ENCODE results near the gene NCOA7.
"Not testable (repeated sequence)": the region's sequence is repeated elsewhere in the genome, so short reads cannot be mapped to it uniquely, and the experiment has no call there.

The NCOA7 gene

GRCh38 chr6:125945378-125946141 lies 154.8 kb downstream of the NCOA7 start:
- Histone ChIP-seq H3K4me3 (ENCODE audit: low read length) (no peak overlapping the region), H3K9ac (ENCODE audit: low read length) (no peak overlapping the region), H3K36me3 (ENCODE audit: control insufficient read depth, insufficient read depth, low read length) (no peaks in the 10 kb centered on the region), H3K4me1 (ENCODE audit: control insufficient read depth, insufficient read depth, low read length) (peaks cover 66% of the 10 kb centered on the region), H3K9me3 (ENCODE audit: control insufficient read depth, low read length) (no peaks in the 10 kb centered on the region), H3K27me3 (ENCODE audit: control insufficient read depth, insufficient read depth, low read length) (no peaks in the 10 kb centered on the region)

GRCh38 chr6:125947615-125948014 lies 156.9 kb downstream of the NCOA7 start:
- no peak overlapping the region for H3K9ac ChIP-seq (ENCODE audit: low read length)
- peaks cover 52% of the 10 kb centered on the region for H3K4me1 ChIP-seq (ENCODE audit: control insufficient read depth, insufficient read depth, low read length)
- no peaks in the 10 kb centered on the region for H3K9me3 ChIP-seq (ENCODE audit: control insufficient read depth, low read length)
- H3K36me3 ChIP-seq (ENCODE audit: control insufficient read depth, insufficient read depth, low read length), result no peaks in the 10 kb centered on the region
- H3K27me3 ChIP-seq (ENCODE audit: control insufficient read depth, insufficient read depth, low read length), result no peaks in the 10 kb centered on the region
- no peak overlapping the region for H3K4me3 ChIP-seq (ENCODE audit: low read length)

- Histone ChIP-seq H3K4me1 (ENCODE audit: control insufficient read depth, insufficient read depth, low read length) (peaks cover 50% of the 10 kb centered on the region), H3K4me3 (ENCODE audit: low read length) (no peak overlapping the region), H3K27me3 (ENCODE audit: control insufficient read depth, insufficient read depth, low read length) (no peaks in the 10 kb centered on the region), H3K36me3 (ENCODE audit: control insufficient read depth, insufficient read depth, low read length) (no peaks in the 10 kb centered on the region), H3K9ac (ENCODE audit: low read length) (no peak overlapping the region), H3K9me3 (ENCODE audit: control insufficient read depth, low read length) (no peaks in the 10 kb centered on the region)
These were observed 157.7 kb downstream of the NCOA7 start for GRCh38 chr6:125948455-125948854.

GRCh38 chr6:125949069-125949468 lies 158.3 kb downstream of the NCOA7 start:
- Histone ChIP-seq H3K4me3 (ENCODE audit: low read length) (no peak overlapping the region), H3K36me3 (ENCODE audit: control insufficient read depth, insufficient read depth, low read length) (no peaks in the 10 kb centered on the region), H3K9me3 (ENCODE audit: control insufficient read depth, low read length) (no peaks in the 10 kb centered on the region), H3K9ac (ENCODE audit: low read length) (no peak overlapping the region), H3K4me1 (ENCODE audit: control insufficient read depth, insufficient read depth, low read length) (peaks cover 48% of the 10 kb centered on the region), H3K27me3 (ENCODE audit: control insufficient read depth, insufficient read depth, low read length) (no peaks in the 10 kb centered on the region)

GRCh38 chr6:125950293-125950692 lies 159.5 kb downstream of the NCOA7 start:
- Histone ChIP-seq H3K9ac (ENCODE audit: low read length) (no peak overlapping the region), H3K4me1 (ENCODE audit: control insufficient read depth, insufficient read depth, low read length) (peaks cover 40% of the 10 kb centered on the region), H3K9me3 (ENCODE audit: control insufficient read depth, low read length) (no peaks in the 10 kb centered on the region), H3K27me3 (ENCODE audit: control insufficient read depth, insufficient read depth, low read length) (no peaks in the 10 kb centered on the region), H3K36me3 (ENCODE audit: control insufficient read depth, insufficient read depth, low read length) (no peaks in the 10 kb centered on the region), H3K4me3 (ENCODE audit: low read length) (no peak overlapping the region)

GRCh38 chr6:125950716-125951115 lies 160.0 kb downstream of the NCOA7 start:
- not testable (repeated sequence) for H3K9me3 ChIP-seq (ENCODE audit: control insufficient read depth, low read length); H3K36me3 ChIP-seq (ENCODE audit: control insufficient read depth, insufficient read depth, low read length); H3K27me3 ChIP-seq (ENCODE audit: control insufficient read depth, insufficient read depth, low read length); H3K4me3 ChIP-seq (ENCODE audit: low read length); H3K9ac ChIP-seq (ENCODE audit: low read length)
- H3K4me1 ChIP-seq (ENCODE audit: control insufficient read depth, insufficient read depth, low read length), result peaks cover 36% of the 10 kb centered on the region

GRCh38 chr6:125951323-125951722 lies 160.6 kb downstream of the NCOA7 start:
- Histone ChIP-seq H3K4me3 (ENCODE audit: low read length) (no peak overlapping the region), H3K4me1 (ENCODE audit: control insufficient read depth, insufficient read depth, low read length) (peaks cover 30% of the 10 kb centered on the region), H3K36me3 (ENCODE audit: control insufficient read depth, insufficient read depth, low read length) (no peaks in the 10 kb centered on the region), H3K27me3 (ENCODE audit: control insufficient read depth, insufficient read depth, low read length) (no peaks in the 10 kb centered on the region), H3K9me3 (ENCODE audit: control insufficient read depth, low read length) (no peaks in the 10 kb centered on the region), H3K9ac (ENCODE audit: low read length) (no peak overlapping the region)

- no peaks in the 10 kb centered on the region for H3K27me3 ChIP-seq (ENCODE audit: control insufficient read depth, insufficient read depth, low read length)
- H3K9ac ChIP-seq (ENCODE audit: low read length), result no peak overlapping the region
- H3K4me3 ChIP-seq (ENCODE audit: low read length), result no peak overlapping the region
- H3K9me3 ChIP-seq (ENCODE audit: control insufficient read depth, low read length), result no peaks in the 10 kb centered on the region
- no peaks in the 10 kb centered on the region for H3K36me3 ChIP-seq (ENCODE audit: control insufficient read depth, insufficient read depth, low read length)
- H3K4me1 ChIP-seq (ENCODE audit: control insufficient read depth, insufficient read depth, low read length), result peaks cover 15% of the 10 kb centered on the region
These were observed 162.2 kb downstream of the NCOA7 start for GRCh38 chr6:125952764-125953501.

- Histone ChIP-seq H3K9me3 (ENCODE audit: control insufficient read depth, low read length) (no peaks in the 10 kb centered on the region), H3K27me3 (ENCODE audit: control insufficient read depth, insufficient read depth, low read length) (no peaks in the 10 kb centered on the region), H3K9ac (ENCODE audit: low read length) (no peak overlapping the region), H3K4me3 (ENCODE audit: low read length) (no peak overlapping the region), H3K36me3 (ENCODE audit: control insufficient read depth, insufficient read depth, low read length) (no peaks in the 10 kb centered on the region), H3K4me1 (ENCODE audit: control insufficient read depth, insufficient read depth, low read length) (peaks cover 14% of the 10 kb centered on the region)
These were observed 162.7 kb downstream of the NCOA7 start for GRCh38 chr6:125953502-125953875.

GRCh38 chr6:125954735-125955339 lies 164.1 kb downstream of the NCOA7 start:
- Histone ChIP-seq H3K9ac (ENCODE audit: low read length) (no peak overlapping the region), H3K27me3 (ENCODE audit: control insufficient read depth, insufficient read depth, low read length) (no peaks in the 10 kb centered on the region), H3K9me3 (ENCODE audit: control insufficient read depth, low read length) (no peaks in the 10 kb centered on the region), H3K36me3 (ENCODE audit: control insufficient read depth, insufficient read depth, low read length) (no peaks in the 10 kb centered on the region), H3K4me3 (ENCODE audit: low read length) (no peak overlapping the region), H3K4me1 (ENCODE audit: control insufficient read depth, insufficient read depth, low read length) (peaks cover 25% of the 10 kb centered on the region)

- Histone ChIP-seq H3K9me3 (ENCODE audit: control insufficient read depth, low read length) (no peaks in the 10 kb centered on the region), H3K27me3 (ENCODE audit: control insufficient read depth, insufficient read depth, low read length) (no peaks in the 10 kb centered on the region), H3K4me3 (ENCODE audit: low read length) (no peak overlapping the region), H3K36me3 (ENCODE audit: control insufficient read depth, insufficient read depth, low read length) (no peaks in the 10 kb centered on the region), H3K4me1 (ENCODE audit: control insufficient read depth, insufficient read depth, low read length) (peaks cover 25% of the 10 kb centered on the region), H3K9ac (ENCODE audit: low read length) (no peak overlapping the region)
These were observed 165.2 kb downstream of the NCOA7 start for GRCh38 chr6:125955973-125956372.
